Liver (tissue), 9 donors: ENCODE measurements around the gene MAB21L4. TPM values are rescaled to one million over a fixed set of nuclear protein-coding genes. Genes with fewer than 3 reads are reported as not detected.

Experiments used
- DNase-seq: peaks from one replicate; pipeline ENCODE4 v3.0.0-alpha.2; 2017; ENCODE audit warnings: low spot score
- H3K27ac ChIP-seq, 2 donors: one replicate each; pipeline ENCODE4 v1.7.0; 2013; ENCODE audit warnings: inconsistent platforms in 2 of 2, low read length in 2 of 2, control low read depth in 1 of 2, low read depth in 1 of 2, mild to moderate bottlenecking in 1 of 2
- H3K27me3 ChIP-seq, 4 donors: one replicate each; pipeline versions ENCODE4 v1.6.1 to v1.7.0; 2013; ENCODE audit warnings: low read length in 3 of 4, inconsistent platforms in 1 of 4, mild to moderate bottlenecking in 1 of 4, moderate library complexity in 1 of 4; ENCODE audit not compliant: control insufficient read depth in 4 of 4, insufficient read depth in 4 of 4
- H3K36me3 ChIP-seq, 4 donors: one replicate each; pipeline versions ENCODE4 v1.6.1 to v1.7.0; 2013; ENCODE audit warnings: low read length in 3 of 4, mild to moderate bottlenecking in 3 of 4, low read depth in 1 of 4, moderate library complexity in 1 of 4; ENCODE audit not compliant: control insufficient read depth in 4 of 4, insufficient read depth in 3 of 4
- H3K4me1 ChIP-seq, 4 donors: one replicate each; pipeline versions ENCODE4 v1.6.1 to v1.7.0; 2013; ENCODE audit warnings: low read length in 3 of 4, mild to moderate bottlenecking in 3 of 4, moderate library complexity in 1 of 4; ENCODE audit not compliant: control insufficient read depth in 4 of 4, insufficient read depth in 4 of 4
- H3K4me3 ChIP-seq, 3 donors: one replicate each; pipeline versions ENCODE4 v1.6.1 to v1.7.0; 2013; ENCODE audit warnings: low read length in 3 of 3, control low read depth in 1 of 3, low read depth in 1 of 3, mild to moderate bottlenecking in 1 of 3
- H3K9ac ChIP-seq, 2 donors: one replicate each; pipeline ENCODE4 v1.7.0; 2013; ENCODE audit warnings: low read length in 2 of 2, mild to moderate bottlenecking in 2 of 2, moderate library complexity in 2 of 2, control low read depth in 1 of 2, low read depth in 1 of 2
- H3K9me3 ChIP-seq, 4 donors: one replicate each; pipeline versions ENCODE4 v1.6.1 to v1.7.0; 2013; ENCODE audit warnings: low read length in 3 of 4; ENCODE audit not compliant: control insufficient read depth in 4 of 4
- EGR1 ChIP-seq, 2 donors: IDR thresholded peaks; 2 replicates each; pipeline ENCODE4 v1.6.1; 2016 to 2018; ENCODE audit warnings: antibody characterized with exemption in 2 of 2, low read depth in 2 of 2
- FOXA1 ChIP-seq: IDR thresholded peaks from 2 replicates; pipeline ENCODE4 v1.6.1; 2016; ENCODE audit warnings: antibody characterized with exemption
- FOXA2 ChIP-seq: IDR thresholded peaks from 2 replicates; pipeline ENCODE4 v1.6.1; 2016; ENCODE audit warnings: antibody characterized with exemption
- GABPA ChIP-seq, 2 donors: IDR thresholded peaks in 1 of 2; conservative IDR thresholded peaks in 1 of 2; 2 replicates each; pipeline ENCODE4 v1.6.1; 2016; ENCODE audit warnings: antibody characterized with exemption in 2 of 2, mild to moderate bottlenecking in 1 of 2, moderate library complexity in 1 of 2
- HNF4A ChIP-seq, 2 donors: conservative IDR thresholded peaks; 2 replicates each; pipeline ENCODE4 v1.6.1; 2016; ENCODE audit warnings: antibody characterized with exemption in 2 of 2, mild to moderate bottlenecking in 2 of 2
- HNF4G ChIP-seq: IDR thresholded peaks from 2 replicates; pipeline ENCODE4 v1.6.1; 2016; ENCODE audit warnings: antibody characterized with exemption
- JUND ChIP-seq, 2 donors: IDR thresholded peaks; 2 replicates each; pipeline ENCODE4 v1.6.1; 2016; ENCODE audit warnings: antibody characterized with exemption in 2 of 2
- NR2F2 ChIP-seq: IDR thresholded peaks from 2 replicates; pipeline ENCODE4 v1.6.1; 2016; ENCODE audit warnings: antibody characterized with exemption
- RAD21 ChIP-seq, 2 donors: IDR thresholded peaks; 2 replicates each; pipeline ENCODE4 v1.6.1; 2016; ENCODE audit warnings: antibody characterized with exemption in 2 of 2, mild to moderate bottlenecking in 2 of 2
- RXRA ChIP-seq, 2 donors: IDR thresholded peaks; 2 replicates each; pipeline ENCODE4 v1.6.1; 2017 to 2018; ENCODE audit warnings: antibody characterized with exemption in 2 of 2, mild to moderate bottlenecking in 1 of 2
- SP1 ChIP-seq: IDR thresholded peaks from 2 replicates; pipeline ENCODE4 v1.6.1; 2018; ENCODE audit warnings: antibody characterized with exemption, mild to moderate bottlenecking
- TAF1 ChIP-seq: conservative IDR thresholded peaks from 2 replicates; pipeline ENCODE4 v1.6.1; 2016; ENCODE audit warnings: antibody characterized with exemption, mild to moderate bottlenecking
- YY1 ChIP-seq: IDR thresholded peaks from 2 replicates; pipeline ENCODE4 v1.6.1; 2016; ENCODE audit warnings: antibody characterized with exemption, mild to moderate bottlenecking
- WGBS: extraction: QIAGEN DNeasy Blood & Tissue Kit; methylation state at CpG from one replicate; pipeline ENCODE4 v1.1.7; 2013; 5-methylcytosine and 5-hydroxymethylcytosine counted together
- polyA plus RNA-seq, 2 donors: library from polyadenylated mRNA; stranded (reverse) in 1 of 2; unstranded in 1 of 2; fragments of 200-250 nt in 1 of 2; fragments of >200 nt in 1 of 2; fragmentation: Nextera tagmentation in 1 of 2; extraction: Ambion mirVana in 1 of 2; gene quantifications; one replicate each; pipeline versions ENCODE4 v1.2.1 to v1.2.3, GENCODE V29; 2013 to 2015
- total RNA-seq, 2 donors: library from RNA; depleted of rRNA; stranded (reverse); fragments of >200 nt; gene quantifications; one replicate each; pipeline ENCODE4 v1.2.3, GENCODE V29; 2014
- TF ChIP-seq, protein P1 (sequence below): fragments of 150-350 bp; IDR thresholded peaks from 2 replicates; pipeline ENCODE4 v1.5.1; 2017; ENCODE audit warnings: improper control_type of control experiment, low read depth, low read length; ENCODE audit not compliant: missing input control
- TF ChIP-seq, protein P2 (sequence below): IDR thresholded peaks from 2 replicates; pipeline ENCODE4 v1.6.1; 2016; ENCODE audit warnings: antibody characterized with exemption, mild to moderate bottlenecking
- TF ChIP-seq, protein P3 (sequence below): IDR thresholded peaks from 2 replicates; pipeline ENCODE4 v1.6.1; 2016; ENCODE audit warnings: antibody characterized with exemption
- TF ChIP-seq, protein P4 (sequence below): IDR thresholded peaks from 2 replicates; pipeline ENCODE4 v1.6.1; 2016; ENCODE audit warnings: antibody characterized with exemption
- TF ChIP-seq, protein P5 (sequence below): IDR thresholded peaks from 2 replicates; pipeline ENCODE4 v1.6.1; 2016; ENCODE audit warnings: antibody characterized with exemption
- donor health status: healthy.
- donor health status: healthy.
- donor health status: healthy.
- donor health status: healthy.
- donor health status: healthy.

The MAB21L4 gene
- total and polyA plus RNA-seq, 4 donors, result 0.59 to 8.8 (median 1.1) TPM

DNA sequence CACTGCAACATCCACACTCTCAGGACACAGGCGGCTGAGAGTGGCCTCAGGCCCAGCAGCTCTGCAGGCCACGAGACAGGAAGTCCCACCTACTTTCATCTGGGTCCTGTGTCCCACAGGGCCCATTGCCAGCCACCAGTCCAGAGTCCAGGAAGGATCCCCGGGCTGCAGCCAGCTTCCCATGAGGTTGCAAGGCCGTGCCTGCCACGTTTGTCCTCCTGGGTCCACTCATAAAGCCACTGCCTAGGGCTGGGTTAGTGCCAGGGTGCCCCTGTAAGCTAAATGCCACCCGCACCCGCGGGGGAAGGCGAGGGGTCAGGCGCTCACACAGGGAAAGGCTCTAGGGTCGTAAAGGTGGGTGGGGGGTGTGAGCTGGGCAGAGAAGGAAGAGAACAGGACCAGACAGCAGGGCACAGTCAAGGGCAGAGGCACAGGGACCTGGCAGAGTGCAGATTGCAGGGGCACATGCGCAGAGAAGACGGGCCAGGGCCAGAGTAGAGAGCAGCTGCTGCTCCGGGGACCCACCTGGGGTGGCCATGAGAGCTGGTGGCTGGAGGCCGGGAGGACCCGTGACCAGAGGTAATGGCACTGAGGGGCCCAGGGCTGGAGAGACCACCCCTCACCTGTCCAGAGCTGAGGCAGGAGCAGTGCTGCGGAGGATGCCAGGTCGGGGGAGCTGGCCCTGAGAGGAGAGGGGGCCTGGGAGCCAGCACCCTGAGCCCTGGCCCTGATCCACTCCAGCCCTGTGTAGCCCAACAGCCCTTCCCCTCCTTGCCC, 19.3 kb downstream of the MAB21L4 start:
- TF ChIP-seq FOXA2, result no peak
- TF ChIP-seq HNF4A (conservative IDR thresholded peaks at IDR 0.05), result peak; percentile 89 to 92
- TF ChIP-seq RAD21 (IDR thresholded peaks at IDR 0.05), result peak; percentile 49 to 64
- TF ChIP-seq RXRA (IDR thresholded peaks at IDR 0.05), result peak; percentile 75 to 89
- TF ChIP-seq HNF4G, result peak; percentile 90
- TF ChIP-seq, protein P1, sequence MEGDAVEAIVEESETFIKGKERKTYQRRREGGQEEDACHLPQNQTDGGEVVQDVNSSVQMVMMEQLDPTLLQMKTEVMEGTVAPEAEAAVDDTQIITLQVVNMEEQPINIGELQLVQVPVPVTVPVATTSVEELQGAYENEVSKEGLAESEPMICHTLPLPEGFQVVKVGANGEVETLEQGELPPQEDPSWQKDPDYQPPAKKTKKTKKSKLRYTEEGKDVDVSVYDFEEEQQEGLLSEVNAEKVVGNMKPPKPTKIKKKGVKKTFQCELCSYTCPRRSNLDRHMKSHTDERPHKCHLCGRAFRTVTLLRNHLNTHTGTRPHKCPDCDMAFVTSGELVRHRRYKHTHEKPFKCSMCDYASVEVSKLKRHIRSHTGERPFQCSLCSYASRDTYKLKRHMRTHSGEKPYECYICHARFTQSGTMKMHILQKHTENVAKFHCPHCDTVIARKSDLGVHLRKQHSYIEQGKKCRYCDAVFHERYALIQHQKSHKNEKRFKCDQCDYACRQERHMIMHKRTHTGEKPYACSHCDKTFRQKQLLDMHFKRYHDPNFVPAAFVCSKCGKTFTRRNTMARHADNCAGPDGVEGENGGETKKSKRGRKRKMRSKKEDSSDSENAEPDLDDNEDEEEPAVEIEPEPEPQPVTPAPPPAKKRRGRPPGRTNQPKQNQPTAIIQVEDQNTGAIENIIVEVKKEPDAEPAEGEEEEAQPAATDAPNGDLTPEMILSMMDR, result no peak
- TF ChIP-seq TAF1, result no peak
- TF ChIP-seq, protein P2, sequence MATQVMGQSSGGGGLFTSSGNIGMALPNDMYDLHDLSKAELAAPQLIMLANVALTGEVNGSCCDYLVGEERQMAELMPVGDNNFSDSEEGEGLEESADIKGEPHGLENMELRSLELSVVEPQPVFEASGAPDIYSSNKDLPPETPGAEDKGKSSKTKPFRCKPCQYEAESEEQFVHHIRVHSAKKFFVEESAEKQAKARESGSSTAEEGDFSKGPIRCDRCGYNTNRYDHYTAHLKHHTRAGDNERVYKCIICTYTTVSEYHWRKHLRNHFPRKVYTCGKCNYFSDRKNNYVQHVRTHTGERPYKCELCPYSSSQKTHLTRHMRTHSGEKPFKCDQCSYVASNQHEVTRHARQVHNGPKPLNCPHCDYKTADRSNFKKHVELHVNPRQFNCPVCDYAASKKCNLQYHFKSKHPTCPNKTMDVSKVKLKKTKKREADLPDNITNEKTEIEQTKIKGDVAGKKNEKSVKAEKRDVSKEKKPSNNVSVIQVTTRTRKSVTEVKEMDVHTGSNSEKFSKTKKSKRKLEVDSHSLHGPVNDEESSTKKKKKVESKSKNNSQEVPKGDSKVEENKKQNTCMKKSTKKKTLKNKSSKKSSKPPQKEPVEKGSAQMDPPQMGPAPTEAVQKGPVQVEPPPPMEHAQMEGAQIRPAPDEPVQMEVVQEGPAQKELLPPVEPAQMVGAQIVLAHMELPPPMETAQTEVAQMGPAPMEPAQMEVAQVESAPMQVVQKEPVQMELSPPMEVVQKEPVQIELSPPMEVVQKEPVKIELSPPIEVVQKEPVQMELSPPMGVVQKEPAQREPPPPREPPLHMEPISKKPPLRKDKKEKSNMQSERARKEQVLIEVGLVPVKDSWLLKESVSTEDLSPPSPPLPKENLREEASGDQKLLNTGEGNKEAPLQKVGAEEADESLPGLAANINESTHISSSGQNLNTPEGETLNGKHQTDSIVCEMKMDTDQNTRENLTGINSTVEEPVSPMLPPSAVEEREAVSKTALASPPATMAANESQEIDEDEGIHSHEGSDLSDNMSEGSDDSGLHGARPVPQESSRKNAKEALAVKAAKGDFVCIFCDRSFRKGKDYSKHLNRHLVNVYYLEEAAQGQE, result peak; percentile 68
- TF ChIP-seq JUND (IDR thresholded peaks at IDR 0.05), result peak in 1 of 2 donors; percentile 29
- TF ChIP-seq SP1, result peak; percentile 91
- peak in 1 of 2 donors; percentile 85 for TF ChIP-seq GABPA (IDR thresholded peaks at IDR 0.05 in 1 of 2, conservative IDR thresholded peaks at IDR 0.05 in 1 of 2)
- TF ChIP-seq, protein P3, sequence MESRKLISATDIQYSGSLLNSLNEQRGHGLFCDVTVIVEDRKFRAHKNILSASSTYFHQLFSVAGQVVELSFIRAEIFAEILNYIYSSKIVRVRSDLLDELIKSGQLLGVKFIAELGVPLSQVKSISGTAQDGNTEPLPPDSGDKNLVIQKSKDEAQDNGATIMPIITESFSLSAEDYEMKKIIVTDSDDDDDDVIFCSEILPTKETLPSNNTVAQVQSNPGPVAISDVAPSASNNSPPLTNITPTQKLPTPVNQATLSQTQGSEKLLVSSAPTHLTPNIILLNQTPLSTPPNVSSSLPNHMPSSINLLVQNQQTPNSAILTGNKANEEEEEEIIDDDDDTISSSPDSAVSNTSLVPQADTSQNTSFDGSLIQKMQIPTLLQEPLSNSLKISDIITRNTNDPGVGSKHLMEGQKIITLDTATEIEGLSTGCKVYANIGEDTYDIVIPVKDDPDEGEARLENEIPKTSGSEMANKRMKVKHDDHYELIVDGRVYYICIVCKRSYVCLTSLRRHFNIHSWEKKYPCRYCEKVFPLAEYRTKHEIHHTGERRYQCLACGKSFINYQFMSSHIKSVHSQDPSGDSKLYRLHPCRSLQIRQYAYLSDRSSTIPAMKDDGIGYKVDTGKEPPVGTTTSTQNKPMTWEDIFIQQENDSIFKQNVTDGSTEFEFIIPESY, result peak; percentile 57
- TF ChIP-seq FOXA1, result peak; percentile 57
- TF ChIP-seq YY1, result peak; percentile 61
- TF ChIP-seq EGR1 (IDR thresholded peaks at IDR 0.05; ENCODE audit: low read depth in 2 of 2), result peak; percentile 28 to 39
- TF ChIP-seq, protein P4, sequence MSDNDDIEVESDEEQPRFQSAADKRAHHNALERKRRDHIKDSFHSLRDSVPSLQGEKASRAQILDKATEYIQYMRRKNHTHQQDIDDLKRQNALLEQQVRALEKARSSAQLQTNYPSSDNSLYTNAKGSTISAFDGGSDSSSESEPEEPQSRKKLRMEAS, result peak; percentile 88
- peak; percentile 39 for TF ChIP-seq NR2F2
- TF ChIP-seq, protein P5, sequence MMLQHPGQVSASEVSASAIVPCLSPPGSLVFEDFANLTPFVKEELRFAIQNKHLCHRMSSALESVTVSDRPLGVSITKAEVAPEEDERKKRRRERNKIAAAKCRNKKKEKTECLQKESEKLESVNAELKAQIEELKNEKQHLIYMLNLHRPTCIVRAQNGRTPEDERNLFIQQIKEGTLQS, result no peak
- no peak overlapping the region for H3K4me3 ChIP-seq
- H3K36me3 ChIP-seq, result peaks cover 2 to 22% (median 4%) of the 10 kb centered on the region in 4 donors
- peak overlapping the region; percentile 21 to 59 for H3K27ac ChIP-seq
- DNase-seq, result peak; percentile 66
- peaks cover 24 to 80% (median 66%) of the 10 kb centered on the region in 4 donors for H3K4me1 ChIP-seq
- 34% methylated on average over 18 of the region's 18 CpGs for WGBS
- H3K9me3 ChIP-seq, result no peaks in the 10 kb centered on the region
- no peak overlapping the region for H3K9ac ChIP-seq
- H3K27me3 ChIP-seq, result no peaks in the 10 kb centered on the region
